Subcutaneous adipose tissue (tissue), 4 donors: ENCODE measurements around the gene IGSF9. TPM values are rescaled to one million over a fixed set of nuclear protein-coding genes. Genes with fewer than 3 reads are reported as not detected.

Source experiments
- total RNA-seq, 4 donors: library from RNA; depleted of rRNA; stranded (reverse); fragments of >200 nt; gene quantifications; one replicate each; pipeline ENCODE4 v1.1.0, GENCODE V29; 2016
- TF ChIP-seq, protein P1 (sequence below): fragments of 450-650 bp; IDR thresholded peaks from one replicate; pipeline ENCODE4 v1.5.1; 2016; ENCODE audit warnings: low read depth, mild to moderate bottlenecking, control low read depth, antibody characterized with exemption, moderate library complexity

The IGSF9 gene
- total RNA-seq, 4 donors from 2014 or later, result 0.17 to 0.33 TPM; not detected in 2

DNA sequence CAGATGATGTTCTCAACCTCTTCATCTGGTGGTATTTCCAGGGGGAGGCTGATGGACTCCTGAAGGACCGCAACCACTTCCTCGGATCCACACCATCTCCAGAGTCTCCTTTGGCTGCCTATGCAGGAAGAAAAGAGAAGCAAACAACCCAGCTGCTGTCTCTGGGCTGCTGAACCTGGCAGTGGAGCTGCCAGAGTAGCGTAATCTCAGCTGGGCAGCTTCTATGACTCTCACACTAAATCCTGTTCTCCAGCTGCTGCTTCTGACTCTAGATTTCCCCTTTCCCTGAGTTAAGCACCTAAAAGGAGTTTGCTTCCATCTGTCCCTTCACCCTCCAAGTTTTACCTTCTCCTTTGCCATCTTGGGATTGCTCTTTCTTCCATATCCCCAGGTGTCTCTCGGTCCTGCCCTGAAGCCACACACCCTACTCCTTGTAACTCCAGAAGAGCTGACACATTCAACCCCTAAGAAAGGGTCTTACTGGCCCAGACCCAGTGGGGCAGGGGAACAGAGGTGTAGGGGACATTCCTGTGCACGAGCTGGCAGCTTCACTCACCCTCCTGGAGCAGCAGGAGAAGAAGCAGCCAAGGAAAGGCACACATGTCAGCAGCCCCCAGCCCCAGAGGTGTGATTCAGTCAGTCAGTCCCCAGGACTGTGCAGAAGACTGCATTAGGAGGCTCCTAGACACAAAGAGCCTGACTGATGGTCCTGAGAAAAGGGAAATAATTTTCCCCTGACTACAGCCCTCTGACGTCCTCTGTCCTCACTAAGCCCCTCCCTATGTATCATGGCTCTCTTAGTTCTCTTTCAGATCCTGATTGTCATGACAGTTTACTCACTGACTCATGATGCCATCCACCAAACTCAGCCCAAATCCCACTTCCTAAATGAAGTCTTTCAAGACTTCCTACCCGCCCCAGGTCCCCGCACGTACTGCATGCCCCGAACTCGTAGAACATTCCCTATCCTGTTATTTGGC is 8.4 kb upstream of the IGSF9 start, which contains the start of gene SLAMF9:
TSS of gene SLAMF9 (minus strand) at position 702 of the 980 bp plus-strand sequence. CDS start at position 602, 100 bp downstream.
- TF ChIP-seq, protein P1, sequence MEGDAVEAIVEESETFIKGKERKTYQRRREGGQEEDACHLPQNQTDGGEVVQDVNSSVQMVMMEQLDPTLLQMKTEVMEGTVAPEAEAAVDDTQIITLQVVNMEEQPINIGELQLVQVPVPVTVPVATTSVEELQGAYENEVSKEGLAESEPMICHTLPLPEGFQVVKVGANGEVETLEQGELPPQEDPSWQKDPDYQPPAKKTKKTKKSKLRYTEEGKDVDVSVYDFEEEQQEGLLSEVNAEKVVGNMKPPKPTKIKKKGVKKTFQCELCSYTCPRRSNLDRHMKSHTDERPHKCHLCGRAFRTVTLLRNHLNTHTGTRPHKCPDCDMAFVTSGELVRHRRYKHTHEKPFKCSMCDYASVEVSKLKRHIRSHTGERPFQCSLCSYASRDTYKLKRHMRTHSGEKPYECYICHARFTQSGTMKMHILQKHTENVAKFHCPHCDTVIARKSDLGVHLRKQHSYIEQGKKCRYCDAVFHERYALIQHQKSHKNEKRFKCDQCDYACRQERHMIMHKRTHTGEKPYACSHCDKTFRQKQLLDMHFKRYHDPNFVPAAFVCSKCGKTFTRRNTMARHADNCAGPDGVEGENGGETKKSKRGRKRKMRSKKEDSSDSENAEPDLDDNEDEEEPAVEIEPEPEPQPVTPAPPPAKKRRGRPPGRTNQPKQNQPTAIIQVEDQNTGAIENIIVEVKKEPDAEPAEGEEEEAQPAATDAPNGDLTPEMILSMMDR, result no peak

DNA sequence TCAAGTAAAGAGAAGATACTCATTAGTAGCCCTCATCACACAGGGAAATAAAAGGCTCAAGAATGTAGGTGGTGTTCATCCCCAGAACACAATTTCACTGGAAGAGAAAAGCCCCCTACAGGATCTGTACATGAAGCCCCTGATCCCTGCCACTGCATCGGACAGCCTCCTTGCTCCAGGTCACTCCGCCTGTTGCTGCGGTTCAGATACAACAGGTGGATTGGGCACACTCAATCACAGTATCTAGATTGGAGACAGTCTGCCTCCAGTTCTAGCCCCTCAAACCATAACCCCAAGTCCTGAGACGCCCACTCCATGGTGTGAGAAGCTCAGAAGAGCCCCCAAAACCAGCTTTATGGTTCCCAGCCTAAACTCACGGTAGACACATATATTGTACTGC is 7.5 kb upstream of the IGSF9 start:
- TF ChIP-seq, protein P1, result no peak

DNA sequence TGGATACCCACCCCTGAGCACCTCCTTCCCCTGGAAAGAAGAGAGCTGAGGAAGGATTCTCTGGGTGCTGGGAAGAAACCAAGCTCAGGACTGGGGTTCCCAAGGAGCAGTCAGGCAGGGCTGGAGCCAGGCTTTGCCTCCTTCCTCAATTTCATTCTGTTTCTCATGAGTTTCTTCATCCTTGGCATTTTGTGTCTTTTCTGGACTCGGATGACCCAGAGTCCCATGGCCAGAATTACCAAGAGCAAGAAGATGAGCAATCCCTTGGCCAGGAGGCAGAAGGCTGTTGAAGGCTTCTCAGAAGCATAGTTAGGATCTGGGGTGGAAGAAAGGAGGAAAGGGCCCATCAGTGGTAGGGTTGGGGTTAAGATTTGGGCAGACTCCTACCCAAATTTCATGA is 6.1 kb upstream of the IGSF9 start:
- TF ChIP-seq, protein P1, result no peak

DNA sequence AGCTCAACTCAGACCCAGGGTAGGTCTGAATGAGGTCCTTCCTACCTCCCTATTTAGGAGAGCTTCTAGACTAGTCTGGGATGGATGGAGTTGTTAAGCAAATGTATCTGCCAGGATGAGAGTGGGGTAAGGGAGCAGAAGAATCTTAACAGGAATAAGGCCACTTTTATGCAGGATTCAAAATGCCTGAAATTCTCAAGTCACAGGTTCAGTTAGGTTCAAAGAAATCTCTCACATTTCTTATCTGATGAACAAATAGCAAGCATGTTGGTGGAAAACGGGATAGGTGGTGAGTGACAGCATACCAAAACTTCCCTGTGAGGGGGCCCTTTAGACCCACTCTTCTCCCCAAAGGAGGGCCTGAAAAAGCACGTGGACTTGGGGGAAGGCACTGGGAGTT is 5.6 kb upstream of the IGSF9 start:
- TF ChIP-seq, protein P1, result no peak

DNA sequence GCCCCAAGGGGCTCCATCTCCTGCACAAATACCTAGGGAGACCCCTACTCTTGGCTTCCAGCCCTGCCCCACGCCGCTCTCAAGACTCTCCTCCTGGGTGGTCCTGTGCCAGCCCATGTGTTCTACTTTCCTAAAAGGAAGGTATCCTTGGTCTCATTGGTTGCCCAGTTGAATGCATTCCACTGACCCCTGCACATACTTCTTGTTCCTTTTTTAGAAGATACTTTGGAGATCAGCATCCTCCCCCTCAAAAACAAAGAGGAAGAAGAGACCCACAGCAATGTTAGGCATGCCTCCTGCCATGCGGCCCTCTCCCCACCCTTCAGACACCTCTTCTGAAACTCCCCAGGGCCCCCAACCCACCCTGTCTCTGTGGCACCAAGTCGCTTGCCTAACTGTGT is 4.6 kb upstream of the IGSF9 start:
- TF ChIP-seq, protein P1, result no peak

DNA sequence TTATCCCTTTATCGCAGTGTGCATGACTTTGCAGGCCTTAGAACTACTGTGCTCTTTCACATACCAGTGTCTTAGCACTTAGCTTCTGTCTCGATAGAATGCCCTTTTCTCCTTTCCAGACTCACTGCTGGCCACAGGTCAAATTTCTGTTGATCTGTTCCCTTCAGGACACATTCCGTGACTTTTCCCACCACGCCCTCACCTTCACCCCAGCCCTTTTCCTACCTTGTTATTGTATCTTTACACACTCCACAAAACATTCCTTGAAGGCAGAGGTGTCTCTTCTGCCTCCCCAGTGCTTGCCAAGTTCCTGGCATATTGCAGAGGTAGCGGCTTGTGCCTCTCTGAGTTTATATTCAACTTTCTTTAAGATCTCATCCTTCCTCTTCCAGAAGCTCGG is 3.7 kb upstream of the IGSF9 start:
- TF ChIP-seq, protein P1, result no peak

DNA sequence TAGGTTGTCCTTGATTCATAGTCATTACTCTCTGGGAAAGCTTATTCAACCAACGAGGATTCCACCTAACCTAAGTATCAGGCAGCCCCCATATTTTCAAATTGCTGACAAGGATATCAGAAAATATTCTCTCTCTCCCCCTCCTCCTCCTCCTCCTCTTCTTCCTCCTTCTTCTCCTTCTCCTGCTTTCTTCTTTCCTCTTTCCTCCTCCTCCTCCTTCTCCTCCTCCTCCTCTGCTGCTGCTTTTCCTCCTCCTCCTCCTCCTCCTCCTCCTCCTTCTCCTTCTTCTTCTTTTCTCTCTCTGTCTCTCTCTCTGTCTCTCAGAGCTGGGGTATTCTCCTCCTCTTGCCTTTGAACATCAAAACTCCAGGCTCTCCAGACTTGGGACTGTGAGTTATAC is 2.5 kb upstream of the IGSF9 start:
- TF ChIP-seq, protein P1, result no peak
